Measurements from ENCODE around the gene SEMA7A. TPM values are rescaled to one million over a fixed set of nuclear protein-coding genes. Genes with fewer than 3 reads are reported as not detected.

The SEMA7A gene
- total and polyA plus RNA-seq, 3 donors from 2014 or later, result 80.7 to 220 (median 217) TPM

- no peak for TF ChIP-seq POLR2A (IDR thresholded peaks at IDR 0.05)
- TF ChIP-seq CTCF (IDR thresholded peaks at IDR 0.05), result no peak
- Histone ChIP-seq H3K4me1 (peaks cover 74% of the 10 kb centered on the region), H3K27me3 (no peaks in the 10 kb centered on the region), H3K36me3 (ENCODE audit: low read depth, missing control alignments) (no peaks in the 10 kb centered on the region), H3K27ac (peak overlapping the region in 1 of 2 donors; percentile 68), H3K4me3 (no peak overlapping the region), H3K9me3 (no peaks in the 10 kb centered on the region)
- no peak for DNase-seq
- intact Hi-C loops (cut with DNase I; ENCODE audit: low total_unique reads), result no loop called here
- 60 to 78% methylated on average over 2 of the region's 2 CpGs for WGBS, 2 donors
Measured at GRCh38 chr15:74408385-74408784, 25.4 kb downstream of the SEMA7A start.

GRCh38 chr15:74406992-74407705 is 26.6 kb downstream of the SEMA7A start:
- peak overlapping the region; percentile 26 to 68 for H3K27ac ChIP-seq
- DNase-seq, result peak; percentile 88
- no peaks in the 10 kb centered on the region for H3K36me3 ChIP-seq (ENCODE audit: low read depth, missing control alignments)
- 37 to 42% methylated on average over 10 to 12 of the region's 12 CpGs for WGBS, 2 donors
- H3K4me1 ChIP-seq, result peaks cover 64% of the 10 kb centered on the region
- H3K9me3 ChIP-seq, result no peaks in the 10 kb centered on the region
- H3K27me3 ChIP-seq, result no peaks in the 10 kb centered on the region
- intact Hi-C loops (cut with DNase I; ENCODE audit: low total_unique reads), result no loop called here
- no peak overlapping the region for H3K4me3 ChIP-seq
- no peak for TF ChIP-seq POLR2A (IDR thresholded peaks at IDR 0.05)
- TF ChIP-seq CTCF (IDR thresholded peaks at IDR 0.05), result no peak

- no peak for DNase-seq
- Histone ChIP-seq H3K4me1 (peaks cover 58% of the 10 kb centered on the region), H3K36me3 (ENCODE audit: low read depth, missing control alignments) (no peaks in the 10 kb centered on the region), H3K27me3 (no peaks in the 10 kb centered on the region), H3K27ac (peak overlapping the region; percentile 26 to 68), H3K4me3 (no peak overlapping the region), H3K9me3 (no peaks in the 10 kb centered on the region)
- 73 to 78% methylated on average over 4 of the region's 4 CpGs for WGBS, 2 donors
- intact Hi-C loops (cut with DNase I; ENCODE audit: low total_unique reads), result no loop called here
- TF ChIP-seq CTCF (IDR thresholded peaks at IDR 0.05) (no peak), POLR2A (IDR thresholded peaks at IDR 0.05) (no peak)
Measured at GRCh38 chr15:74406517-74406916, 27.2 kb downstream of the SEMA7A start.

GRCh38 chr15:74405823-74406222 is 27.9 kb downstream of the SEMA7A start:
- 28 to 46% methylated on average over 7 of the region's 7 CpGs for WGBS, 2 donors
- intact Hi-C loops (cut with DNase I; ENCODE audit: low total_unique reads), result no loop called here
- Histone ChIP-seq H3K4me1 (peaks cover 58% of the 10 kb centered on the region), H3K4me3 (no peak overlapping the region), H3K27me3 (no peaks in the 10 kb centered on the region), H3K9me3 (no peaks in the 10 kb centered on the region), H3K36me3 (ENCODE audit: low read depth, missing control alignments) (no peaks in the 10 kb centered on the region), H3K27ac (peak overlapping the region; percentile 16 to 68)
- DNase-seq, result peak; percentile 44
- no peak for TF ChIP-seq POLR2A (IDR thresholded peaks at IDR 0.05)
- no peak for TF ChIP-seq CTCF (IDR thresholded peaks at IDR 0.05)
